HL-60 (cell line): ENCODE measurements around the gene NEXMIF.

ENCODE experiments used
- GABPA ChIP-seq: IDR thresholded peaks from 2 replicates; pipeline ENCODE4 v1.6.1; 2012; ENCODE audit warnings: low read depth
- POLR2AphosphoS5 ChIP-seq: IDR thresholded peaks from 2 replicates; pipeline ENCODE4 v1.6.1; 2012; ENCODE audit warnings: low read depth
- SPI1 ChIP-seq: IDR thresholded peaks from 2 replicates; pipeline ENCODE4 v1.6.1; 2012; ENCODE audit warnings: low read depth, mild to moderate bottlenecking, borderline replicate concordance
- TF ChIP-seq, protein P1 (sequence below): IDR thresholded peaks from one replicate; pipeline ENCODE4 v1.5.1; 2011; ENCODE audit warnings: low read length, control low read depth, inconsistent platforms; ENCODE audit not compliant: insufficient read depth
- TF ChIP-seq, protein P2 (sequence below): IDR thresholded peaks from 2 replicates; pipeline ENCODE4 v1.6.1; 2012; ENCODE audit warnings: low read depth; ENCODE audit not compliant: insufficient replicate concordance

DNA sequence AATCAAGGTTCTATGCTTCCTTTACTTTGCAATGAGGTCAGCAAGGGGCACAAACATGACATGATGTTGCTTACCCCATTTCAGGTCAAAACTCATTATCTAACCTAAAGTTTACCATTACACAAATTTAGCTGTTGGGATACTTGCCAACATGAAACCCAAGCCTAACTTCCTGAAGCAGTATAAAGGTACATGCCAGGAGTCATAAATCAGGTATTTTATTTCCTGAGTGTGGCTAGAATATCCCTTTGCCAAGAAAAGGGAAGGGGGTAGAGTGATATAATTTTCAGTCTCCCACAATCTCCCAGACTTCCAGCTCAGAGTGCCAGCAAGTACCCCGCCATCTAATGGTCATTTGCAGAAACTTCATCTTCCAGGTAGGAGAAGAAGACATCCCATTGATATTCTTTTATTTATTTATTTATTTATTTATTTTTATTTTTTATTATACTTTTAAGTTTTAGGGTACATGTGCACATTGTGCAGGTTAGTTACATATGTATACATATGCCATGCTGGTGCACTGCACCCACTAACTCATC is 136.6 kb downstream of the NEXMIF start:
- no peak for TF ChIP-seq POLR2AphosphoS5
- TF ChIP-seq, protein P1, sequence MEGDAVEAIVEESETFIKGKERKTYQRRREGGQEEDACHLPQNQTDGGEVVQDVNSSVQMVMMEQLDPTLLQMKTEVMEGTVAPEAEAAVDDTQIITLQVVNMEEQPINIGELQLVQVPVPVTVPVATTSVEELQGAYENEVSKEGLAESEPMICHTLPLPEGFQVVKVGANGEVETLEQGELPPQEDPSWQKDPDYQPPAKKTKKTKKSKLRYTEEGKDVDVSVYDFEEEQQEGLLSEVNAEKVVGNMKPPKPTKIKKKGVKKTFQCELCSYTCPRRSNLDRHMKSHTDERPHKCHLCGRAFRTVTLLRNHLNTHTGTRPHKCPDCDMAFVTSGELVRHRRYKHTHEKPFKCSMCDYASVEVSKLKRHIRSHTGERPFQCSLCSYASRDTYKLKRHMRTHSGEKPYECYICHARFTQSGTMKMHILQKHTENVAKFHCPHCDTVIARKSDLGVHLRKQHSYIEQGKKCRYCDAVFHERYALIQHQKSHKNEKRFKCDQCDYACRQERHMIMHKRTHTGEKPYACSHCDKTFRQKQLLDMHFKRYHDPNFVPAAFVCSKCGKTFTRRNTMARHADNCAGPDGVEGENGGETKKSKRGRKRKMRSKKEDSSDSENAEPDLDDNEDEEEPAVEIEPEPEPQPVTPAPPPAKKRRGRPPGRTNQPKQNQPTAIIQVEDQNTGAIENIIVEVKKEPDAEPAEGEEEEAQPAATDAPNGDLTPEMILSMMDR, result no peak
- TF ChIP-seq GABPA, result no peak
- TF ChIP-seq, protein P2, sequence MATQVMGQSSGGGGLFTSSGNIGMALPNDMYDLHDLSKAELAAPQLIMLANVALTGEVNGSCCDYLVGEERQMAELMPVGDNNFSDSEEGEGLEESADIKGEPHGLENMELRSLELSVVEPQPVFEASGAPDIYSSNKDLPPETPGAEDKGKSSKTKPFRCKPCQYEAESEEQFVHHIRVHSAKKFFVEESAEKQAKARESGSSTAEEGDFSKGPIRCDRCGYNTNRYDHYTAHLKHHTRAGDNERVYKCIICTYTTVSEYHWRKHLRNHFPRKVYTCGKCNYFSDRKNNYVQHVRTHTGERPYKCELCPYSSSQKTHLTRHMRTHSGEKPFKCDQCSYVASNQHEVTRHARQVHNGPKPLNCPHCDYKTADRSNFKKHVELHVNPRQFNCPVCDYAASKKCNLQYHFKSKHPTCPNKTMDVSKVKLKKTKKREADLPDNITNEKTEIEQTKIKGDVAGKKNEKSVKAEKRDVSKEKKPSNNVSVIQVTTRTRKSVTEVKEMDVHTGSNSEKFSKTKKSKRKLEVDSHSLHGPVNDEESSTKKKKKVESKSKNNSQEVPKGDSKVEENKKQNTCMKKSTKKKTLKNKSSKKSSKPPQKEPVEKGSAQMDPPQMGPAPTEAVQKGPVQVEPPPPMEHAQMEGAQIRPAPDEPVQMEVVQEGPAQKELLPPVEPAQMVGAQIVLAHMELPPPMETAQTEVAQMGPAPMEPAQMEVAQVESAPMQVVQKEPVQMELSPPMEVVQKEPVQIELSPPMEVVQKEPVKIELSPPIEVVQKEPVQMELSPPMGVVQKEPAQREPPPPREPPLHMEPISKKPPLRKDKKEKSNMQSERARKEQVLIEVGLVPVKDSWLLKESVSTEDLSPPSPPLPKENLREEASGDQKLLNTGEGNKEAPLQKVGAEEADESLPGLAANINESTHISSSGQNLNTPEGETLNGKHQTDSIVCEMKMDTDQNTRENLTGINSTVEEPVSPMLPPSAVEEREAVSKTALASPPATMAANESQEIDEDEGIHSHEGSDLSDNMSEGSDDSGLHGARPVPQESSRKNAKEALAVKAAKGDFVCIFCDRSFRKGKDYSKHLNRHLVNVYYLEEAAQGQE, result no peak
- no peak for TF ChIP-seq SPI1
